ENCODE data around the gene NSF.
"Not testable (repeated sequence)": the region's sequence is repeated elsewhere in the genome, so short reads cannot be mapped to it uniquely, and the experiment has no call there.

DNA sequence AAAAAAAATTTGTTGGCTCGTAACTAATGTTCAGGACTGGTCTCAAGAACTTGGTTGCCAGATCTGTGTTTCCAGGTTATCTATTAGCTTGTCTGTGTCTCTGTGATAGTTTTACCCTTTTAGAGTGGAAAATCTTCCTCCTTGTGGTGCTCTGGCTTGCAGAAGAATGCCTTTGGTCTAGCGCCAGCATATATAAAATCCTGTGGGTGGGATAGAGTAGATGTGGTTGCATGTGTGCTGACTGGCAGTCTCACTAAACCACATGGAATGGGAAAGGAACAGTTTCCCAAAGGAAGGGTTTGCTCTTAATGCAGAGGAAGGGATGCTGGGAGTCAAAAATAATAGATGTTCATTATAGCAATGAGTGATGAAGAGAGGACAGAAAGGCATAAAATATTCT lies 33.3 kb downstream of the NSF start:
- TF ChIP-seq POLR2A (IDR thresholded peaks at IDR 0.05), result not testable (repeated sequence)
- TF ChIP-seq, protein P1, sequence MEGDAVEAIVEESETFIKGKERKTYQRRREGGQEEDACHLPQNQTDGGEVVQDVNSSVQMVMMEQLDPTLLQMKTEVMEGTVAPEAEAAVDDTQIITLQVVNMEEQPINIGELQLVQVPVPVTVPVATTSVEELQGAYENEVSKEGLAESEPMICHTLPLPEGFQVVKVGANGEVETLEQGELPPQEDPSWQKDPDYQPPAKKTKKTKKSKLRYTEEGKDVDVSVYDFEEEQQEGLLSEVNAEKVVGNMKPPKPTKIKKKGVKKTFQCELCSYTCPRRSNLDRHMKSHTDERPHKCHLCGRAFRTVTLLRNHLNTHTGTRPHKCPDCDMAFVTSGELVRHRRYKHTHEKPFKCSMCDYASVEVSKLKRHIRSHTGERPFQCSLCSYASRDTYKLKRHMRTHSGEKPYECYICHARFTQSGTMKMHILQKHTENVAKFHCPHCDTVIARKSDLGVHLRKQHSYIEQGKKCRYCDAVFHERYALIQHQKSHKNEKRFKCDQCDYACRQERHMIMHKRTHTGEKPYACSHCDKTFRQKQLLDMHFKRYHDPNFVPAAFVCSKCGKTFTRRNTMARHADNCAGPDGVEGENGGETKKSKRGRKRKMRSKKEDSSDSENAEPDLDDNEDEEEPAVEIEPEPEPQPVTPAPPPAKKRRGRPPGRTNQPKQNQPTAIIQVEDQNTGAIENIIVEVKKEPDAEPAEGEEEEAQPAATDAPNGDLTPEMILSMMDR (IDR thresholded peaks at IDR 0.05), result not testable (repeated sequence)

Measured in adrenal gland (tissue), 5 donors.